ENCODE measurements around the gene HYAL2.
A peak's percentile ranks its signal among the peaks of the same experiment; 100 is the strongest.

HYAL2 gene, protein sequence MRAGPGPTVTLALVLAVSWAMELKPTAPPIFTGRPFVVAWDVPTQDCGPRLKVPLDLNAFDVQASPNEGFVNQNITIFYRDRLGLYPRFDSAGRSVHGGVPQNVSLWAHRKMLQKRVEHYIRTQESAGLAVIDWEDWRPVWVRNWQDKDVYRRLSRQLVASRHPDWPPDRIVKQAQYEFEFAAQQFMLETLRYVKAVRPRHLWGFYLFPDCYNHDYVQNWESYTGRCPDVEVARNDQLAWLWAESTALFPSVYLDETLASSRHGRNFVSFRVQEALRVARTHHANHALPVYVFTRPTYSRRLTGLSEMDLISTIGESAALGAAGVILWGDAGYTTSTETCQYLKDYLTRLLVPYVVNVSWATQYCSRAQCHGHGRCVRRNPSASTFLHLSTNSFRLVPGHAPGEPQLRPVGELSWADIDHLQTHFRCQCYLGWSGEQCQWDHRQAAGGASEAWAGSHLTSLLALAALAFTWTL

DNA sequence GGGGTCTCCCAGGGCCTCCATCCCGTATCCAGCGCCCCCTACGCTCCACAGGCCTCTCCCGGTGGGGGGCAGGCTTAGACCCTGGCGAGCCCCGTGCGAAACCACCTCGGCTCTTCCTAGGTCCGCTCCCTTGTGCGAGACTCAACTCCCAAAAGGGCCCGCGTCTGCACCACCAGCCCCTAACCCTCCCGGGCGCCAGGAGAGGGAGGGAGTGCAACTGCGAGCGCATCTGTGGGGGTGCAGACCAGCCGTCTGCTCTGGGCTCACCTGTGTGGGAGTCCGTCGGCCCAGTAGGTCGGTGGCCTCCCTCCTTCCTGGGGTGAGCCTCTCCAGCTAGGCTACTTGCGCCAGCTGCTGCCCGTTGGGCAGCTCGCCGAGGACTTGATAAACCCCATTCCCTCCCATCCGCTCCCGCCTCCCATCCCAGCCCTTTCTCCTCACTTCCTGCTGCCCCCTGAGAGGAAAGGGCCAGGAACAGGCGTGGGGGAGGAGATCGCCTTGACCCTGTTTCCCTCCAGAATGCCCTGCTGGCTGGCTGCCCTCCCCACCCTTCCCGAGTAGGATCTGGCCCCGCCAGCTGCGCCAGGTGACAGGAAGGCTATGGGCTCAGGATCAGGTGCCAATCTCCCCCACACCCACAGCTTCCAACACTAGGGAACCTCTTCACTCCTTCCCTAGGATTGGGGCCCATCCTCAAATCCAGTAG is at the start of gene HYAL2:
TSS of gene HYAL2 (minus strand) at position 360 of the 706 bp plus-strand sequence. CDS start 2,256 bp downstream, outside the sequence.
- no peak for DNase-seq

DNA sequence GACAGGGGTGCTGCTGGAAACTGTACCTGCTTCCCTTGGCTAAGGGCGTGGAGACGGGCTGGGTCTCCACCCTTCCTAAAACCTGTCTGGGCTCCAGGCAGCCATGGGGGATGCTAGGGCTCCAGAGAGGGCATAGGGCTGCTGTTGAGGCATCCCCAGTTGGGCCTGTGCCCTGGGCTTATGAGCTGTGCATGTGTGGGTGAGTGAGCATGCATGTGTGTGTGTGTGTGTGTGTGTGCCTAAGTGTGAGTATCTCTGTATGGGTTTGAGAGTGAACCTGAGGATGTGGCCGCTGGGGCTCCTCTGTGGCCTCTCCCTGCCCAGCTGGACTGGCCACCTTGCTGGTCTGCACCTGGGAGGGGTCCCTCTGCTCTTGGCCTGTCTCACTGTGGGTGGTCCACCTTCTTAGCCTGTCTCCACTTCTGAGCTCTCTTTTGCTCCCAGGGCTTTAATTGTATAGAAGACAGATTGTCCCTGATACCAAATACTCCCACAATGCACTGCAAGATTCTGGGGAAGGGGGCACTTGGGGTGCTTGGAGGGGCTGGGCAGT is 48.7 kb upstream of the HYAL2 start:
- DNase-seq: no peak

DNA sequence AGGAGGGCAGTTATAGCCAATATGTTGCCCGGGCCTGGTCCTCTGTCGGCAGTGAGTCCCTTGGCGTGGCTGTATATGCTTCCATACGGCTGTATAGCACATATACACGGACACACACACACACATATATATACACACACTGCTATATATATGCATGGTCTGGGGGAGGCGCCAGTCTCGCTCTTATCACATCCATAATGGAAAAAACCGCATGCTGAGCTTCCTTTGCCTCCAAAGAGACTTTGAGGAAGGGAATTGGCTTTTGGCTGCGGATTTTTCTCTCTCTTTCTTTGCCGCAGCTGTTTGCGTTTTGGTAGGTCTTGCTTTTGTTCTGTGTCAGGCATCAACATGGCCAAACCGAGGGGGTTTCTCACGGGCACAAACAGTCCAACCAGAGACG is 48.0 kb upstream of the HYAL2 start:
- DNase-seq: no peak

DNA sequence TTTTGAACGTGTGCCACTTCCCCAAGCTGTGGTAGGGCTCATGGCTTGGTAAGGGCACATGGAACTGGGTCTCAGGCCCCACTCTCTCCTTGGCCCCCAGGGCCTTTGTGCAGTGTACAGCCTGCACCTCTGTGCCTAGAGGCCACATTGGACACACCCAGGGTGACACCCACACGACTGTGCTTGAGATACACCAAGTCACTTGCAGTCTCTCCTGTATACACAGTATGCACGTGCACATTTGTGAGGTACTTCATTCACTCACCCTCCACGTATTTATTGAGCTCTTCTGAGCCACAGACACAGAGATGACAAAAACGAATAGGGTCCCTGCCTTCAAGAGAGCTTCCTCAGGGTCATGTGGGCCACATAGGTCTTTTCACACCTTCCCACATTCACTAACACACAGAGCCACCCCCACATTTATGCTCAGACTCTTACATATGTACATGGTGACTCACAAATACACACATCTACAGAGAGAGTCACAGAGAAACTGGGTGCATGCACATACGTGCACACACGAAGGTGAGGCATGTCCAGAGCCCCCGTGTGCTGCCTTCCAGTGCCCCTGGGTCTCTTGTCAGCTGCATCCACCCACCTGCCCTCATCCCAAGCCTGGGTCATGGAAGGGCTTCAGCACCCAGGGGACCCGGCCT is 46.6 kb upstream of the HYAL2 start:
- no peak for DNase-seq

DNA sequence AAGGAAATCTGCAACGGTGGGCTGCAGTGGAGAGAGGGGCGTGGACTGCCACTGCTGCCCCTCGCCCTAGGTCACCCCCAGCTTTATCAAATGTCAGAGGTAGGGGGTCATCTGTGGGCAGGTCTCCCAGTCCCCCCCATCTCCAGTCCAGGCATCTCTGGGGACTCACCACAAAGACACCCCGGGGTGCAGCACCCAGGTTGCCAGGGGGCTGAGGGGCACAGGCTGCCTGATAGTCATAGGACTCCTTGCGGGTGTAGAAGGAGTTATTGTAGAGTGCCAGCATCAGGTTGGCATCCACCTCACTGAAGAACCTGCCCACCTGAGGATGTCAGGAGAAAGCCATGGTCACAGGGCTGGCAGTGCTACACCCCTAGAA is 43.3 kb upstream of the HYAL2 start:
- DNase-seq: no peak

DNA sequence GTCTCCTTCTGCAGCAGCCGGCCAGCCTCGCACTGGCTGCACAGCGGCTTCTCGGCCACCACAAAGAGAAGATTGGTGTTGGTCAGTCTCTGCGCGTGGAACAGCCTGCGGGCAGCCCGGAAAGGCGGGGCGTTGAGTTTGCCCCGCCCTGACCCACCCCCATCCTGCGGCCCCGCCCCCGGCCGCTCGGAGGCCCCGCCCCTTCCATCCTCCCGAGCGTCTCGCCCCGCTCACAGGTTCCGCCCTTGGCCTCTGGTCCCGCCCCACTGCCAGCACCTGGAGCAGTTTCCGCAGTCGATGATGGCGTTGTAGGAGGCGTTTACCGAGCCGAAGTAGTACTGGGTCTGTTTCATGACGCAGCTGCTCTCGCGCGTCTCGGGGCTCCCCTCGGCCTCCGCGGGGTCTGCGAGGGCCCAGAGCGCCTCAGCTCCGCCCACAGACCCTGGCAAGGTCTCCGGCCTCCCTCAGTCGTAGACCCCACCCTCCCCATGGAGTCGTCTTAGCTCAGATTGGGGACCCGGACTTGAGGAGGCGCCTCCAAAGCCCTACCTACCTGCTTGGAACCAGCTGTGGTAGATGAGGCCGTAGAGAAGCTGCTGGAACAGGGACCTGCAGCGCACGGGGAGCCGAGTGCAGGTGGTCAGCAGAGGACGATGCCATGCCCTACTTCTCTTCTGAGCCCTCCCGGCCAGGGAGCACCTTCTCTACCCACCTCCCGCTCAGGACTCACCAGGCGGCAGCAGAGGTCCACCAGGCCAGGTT is 42.7 kb upstream of the HYAL2 start:
- peak; percentile 53 for DNase-seq

DNA sequence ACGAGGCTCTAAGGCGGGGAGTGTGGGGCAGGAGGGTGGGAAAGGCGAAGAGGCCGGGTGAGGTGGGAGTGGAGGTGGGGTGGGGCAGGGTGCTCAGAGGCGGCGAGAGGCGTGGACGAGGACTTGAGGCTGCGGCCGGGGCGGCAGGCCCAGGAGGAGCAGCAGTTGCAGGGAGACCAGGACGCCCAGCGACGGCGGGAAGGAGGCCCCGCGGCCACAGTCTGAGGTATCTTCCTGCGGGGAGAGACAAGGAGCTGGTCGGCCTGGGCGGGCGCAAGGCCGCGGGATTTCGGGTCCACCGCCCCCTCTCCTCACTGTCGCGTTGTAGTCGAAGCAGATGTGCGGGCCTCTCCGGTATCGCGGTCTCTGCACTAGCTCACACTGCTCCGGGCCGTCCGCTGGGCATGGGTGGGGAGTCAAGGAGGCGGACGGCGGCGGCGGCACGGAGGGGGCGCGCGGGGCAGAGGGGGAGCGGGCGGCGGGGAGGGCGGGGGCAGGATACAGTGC is 42.1 kb upstream of the HYAL2 start:
- no peak for DNase-seq

DNA sequence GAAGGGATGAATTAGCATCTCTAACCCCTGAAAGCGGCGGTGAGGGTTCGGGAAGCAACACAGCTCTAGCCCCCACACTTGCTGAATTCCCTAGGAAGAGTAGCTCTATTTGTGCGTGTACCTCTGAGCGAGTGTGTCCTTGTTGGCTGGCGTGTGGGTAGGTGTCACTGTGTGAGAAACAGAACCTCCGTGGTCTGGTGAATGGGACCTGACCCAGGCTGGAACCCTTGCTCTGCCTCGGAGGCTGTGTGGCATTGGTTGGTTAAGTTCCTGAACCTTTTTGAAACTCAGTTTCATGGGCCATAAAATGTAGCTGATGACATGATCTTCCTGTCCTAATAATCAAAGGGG is 37.2 kb upstream of the HYAL2 start:
- DNase-seq: no peak

DNA sequence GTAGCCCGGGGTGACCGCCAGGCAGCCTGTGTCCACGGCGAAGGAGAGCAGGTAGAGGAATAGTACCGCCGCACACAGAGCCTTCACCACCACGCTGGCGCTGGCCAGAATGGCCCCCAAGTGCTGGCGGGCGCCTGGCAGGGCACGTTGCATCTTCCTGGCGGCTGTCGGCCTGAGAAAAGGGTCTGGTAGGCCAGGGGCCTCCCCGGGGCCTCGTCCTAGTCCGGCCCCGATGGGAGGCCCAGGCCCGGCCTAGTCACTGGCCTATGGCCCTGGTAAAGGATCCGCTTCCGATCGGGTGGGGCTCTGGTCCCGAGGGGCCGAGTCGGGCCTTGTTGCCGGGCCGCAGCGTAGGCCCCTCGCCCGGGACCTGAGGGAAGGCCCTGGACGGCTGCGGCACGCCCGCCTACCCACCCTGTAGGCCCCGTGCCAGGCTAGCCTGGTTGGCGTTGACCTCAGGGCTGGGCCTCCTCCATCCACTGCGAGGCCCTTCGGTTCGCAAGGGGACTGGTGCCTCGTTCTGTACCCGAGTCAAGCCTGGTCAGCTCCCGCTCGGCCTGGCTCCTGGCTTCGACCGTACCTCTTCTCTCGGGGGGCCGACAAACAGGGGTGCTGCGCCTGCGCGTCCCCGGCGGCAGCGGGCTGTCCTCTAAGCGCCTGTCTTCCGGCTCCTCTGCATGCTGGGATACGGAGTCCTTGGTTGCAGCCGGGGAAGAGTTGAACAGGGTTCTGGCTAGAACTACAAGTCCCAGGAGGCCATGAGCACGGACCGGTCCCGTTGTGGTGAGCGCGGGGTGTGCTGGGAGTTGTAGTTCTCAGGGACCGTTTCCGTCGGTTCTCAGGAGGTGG is 36.6 kb upstream of the HYAL2 start, which contains the start of gene TMEM115:
TSS of gene TMEM115 (minus strand) at position 611 of the 849 bp plus-strand sequence. CDS start at position 153, 458 bp downstream.
- DNase-seq: peak; percentile 99

DNA sequence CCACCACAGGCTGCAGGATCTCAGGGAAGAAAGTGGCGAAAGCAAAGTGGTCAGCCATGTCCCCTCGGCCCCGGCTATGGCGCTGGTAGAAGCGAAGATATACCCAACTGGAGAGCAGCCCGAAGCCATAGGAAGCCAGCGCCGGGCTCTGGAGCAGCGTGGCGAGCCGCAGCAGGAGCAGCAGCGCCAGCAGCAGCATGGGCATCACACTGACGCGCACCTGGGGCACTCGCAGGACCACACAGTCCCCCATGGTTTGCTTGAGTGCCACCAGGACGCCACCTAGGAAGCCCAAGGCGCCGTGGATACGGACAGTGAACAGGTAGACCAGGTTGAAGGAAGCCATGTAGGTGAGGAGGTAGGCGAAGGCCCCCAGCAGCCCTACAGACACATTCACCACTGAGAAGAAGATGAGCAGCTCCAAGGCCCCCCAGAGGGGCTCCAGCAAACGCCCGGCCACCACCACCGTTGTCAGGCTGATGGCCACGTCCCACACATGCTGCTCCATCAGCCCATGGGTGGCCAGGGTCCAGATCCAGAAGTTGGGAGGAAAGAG is 35.9 kb upstream of the HYAL2 start:
- DNase-seq: no peak

DNA sequence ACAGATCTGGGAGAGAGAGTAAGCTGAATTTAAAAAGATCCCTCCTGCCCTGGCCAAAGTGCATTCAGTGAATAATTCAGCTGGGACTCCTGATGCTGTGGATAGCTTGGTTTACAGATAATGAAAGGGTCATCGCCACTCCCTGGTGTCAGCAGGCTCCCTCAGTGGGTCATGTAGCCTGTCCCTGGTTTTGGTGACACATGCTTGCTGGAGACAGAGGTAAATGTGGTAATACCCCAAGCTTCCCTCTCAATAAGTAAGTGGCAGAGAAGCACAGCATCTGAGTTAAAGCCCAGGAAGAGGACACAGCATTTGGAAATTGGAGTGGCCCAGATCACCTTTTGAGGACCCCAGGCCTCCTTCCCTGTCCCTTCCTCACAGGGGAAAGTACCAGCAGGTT is 34.9 kb upstream of the HYAL2 start:
- no peak for DNase-seq

DNA sequence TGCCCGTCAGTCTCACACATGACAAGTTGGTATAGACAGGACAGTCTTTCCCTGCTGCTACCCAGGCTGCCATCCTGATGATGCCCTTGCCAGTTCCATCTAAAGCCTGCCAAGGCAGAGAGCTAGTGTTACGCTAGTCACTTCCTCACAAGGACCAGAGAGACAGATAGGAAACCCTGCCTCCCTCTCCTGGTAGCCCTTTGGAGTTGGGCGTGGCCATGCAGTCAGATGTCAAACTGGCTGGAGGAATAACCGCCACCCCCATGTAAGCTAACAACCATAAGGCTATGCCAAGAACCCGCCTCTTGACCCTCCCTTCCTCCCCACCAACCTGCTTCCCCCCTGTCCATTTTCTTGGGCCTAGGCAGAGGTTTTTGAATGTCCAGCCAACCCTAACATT is 34.0 kb upstream of the HYAL2 start:
- no peak for DNase-seq

DNA sequence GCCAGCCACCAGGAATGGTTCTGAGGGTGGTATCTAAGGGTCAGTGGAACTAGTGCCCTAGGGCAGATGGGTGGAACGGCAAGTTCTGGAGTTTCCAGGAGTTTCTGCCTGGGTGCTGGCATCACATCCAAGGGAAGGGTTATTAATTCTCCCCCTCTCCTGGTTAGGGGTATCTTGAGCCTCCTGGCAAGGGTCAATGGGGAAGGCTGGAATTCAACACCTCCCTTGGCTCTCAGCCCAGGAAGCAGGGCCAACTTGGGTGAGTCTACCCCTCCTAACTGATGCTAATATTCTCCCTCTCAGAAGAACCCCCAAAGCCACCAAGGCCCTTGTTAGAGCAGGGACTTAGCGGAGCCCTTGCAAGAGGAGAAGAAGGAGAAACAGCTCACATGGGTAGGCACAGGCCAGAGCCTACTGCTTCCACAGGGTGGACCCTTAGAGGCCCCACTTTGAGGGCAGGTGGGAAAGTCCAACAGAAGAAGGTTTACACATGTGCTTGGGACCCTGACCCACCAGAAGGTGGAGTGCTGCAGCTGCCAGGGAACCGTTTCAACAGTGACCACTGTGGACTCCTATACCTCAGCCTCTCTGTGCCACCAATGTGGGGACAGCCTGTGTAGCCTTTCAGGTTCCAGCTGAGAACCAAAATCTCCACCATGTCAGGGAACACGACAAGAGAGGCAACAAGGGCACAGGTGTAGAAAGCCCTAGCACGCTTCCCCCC is 33.4 kb upstream of the HYAL2 start:
- DNase-seq: no peak

DNA sequence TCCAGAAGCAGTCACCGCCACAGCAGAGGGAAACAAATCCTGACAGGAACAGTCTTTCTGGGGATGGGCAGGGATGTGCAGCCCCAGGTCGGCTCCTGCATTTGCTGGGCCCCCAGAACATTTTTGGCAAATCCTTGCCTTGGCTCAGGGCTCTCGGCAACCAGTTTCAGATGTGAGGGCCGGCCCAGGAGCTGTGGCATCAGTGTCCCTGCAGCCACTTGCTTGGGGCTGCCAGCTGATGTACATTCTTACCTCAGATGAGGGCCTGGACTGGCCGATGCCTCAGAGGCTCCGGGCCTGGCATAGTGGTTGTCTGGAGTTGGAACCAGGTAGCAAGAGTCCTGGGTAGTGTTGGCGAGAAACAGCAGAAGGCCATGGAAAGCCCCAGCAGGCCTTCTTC is 32.3 kb upstream of the HYAL2 start:
- DNase-seq: no peak

DNA sequence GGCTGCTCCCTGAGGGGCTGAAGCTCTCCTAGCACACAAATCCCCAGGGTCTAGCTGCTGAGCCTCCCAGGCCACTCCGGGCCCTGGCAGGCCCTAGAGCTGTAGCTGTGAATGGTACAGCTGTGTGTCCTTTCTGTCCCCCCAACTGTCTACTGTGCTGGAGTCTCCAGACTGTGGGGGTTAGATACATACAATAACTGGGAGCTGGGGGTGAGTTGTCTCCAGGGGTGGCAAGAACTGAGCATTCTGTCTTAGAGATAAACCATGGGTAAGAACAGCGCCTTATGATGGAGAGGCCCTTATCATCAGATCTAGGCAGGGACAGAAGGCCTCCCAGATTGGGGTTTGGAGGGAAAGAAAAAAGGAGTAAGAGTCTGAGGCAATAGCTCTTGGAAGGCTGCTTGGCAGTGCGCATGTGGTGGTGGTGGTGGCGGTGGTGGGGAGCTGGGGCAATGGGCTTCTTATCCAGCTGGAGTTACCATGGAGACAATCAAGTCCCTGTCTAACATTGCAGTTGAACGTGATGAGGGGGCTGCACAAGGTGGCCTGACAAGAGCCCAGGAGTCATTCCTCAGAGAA is 31.7 kb upstream of the HYAL2 start:
- no peak for DNase-seq

DNA sequence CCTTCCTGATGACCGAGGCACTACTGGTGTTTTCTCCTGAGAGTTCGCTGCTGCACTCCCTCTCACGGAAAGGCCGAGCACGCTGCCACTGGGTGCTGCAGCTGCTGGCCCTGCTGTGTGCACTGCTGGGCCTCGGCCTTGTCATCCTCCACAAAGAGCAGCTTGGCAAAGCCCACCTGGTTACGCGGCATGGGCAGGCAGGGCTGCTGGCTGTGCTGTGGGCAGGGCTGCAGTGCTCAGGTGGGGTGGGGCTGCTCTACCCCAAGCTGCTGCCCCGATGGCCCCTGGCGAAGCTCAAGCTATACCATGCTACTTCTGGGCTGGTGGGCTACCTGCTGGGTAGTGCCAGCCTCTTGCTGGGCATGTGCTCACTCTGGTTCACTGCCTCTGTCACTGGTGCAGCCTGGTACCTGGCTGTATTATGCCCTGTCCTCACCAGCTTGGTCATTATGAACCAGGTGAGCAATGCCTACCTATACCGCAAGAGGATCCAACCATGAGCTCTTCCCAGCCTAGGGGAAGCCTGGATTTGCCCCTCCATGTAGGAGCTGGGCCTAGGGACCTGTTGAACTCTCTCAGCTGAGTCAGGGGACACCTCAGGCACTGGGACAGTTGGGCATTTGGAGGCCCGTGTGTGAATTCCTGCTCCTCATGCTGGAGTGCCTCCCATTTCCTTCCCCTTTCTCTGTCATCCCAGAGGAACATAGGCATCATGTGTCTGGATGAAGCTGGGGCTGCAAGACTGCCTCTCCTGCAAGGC is 30.9 kb upstream of the HYAL2 start:
- DNase-seq: no peak

DNA sequence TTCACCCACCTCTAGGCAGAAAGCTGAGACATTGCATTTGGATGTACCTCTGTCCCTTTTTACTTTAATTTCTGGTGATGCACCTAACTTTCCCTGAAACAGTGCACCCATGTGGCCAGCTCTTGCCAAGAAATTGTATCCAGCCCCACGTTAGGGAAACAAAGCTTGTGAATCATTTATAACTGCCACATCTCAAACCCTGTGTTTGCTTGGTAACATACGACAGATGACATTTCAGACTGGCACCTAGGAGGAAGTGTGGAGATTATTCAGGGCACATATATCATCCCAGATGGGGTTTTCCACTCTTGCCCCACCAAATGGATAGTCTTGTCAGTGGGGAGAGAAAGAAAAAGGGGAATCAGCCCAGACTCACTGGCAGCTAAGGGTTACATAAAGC is 30.2 kb upstream of the HYAL2 start:
- DNase-seq: no peak

DNA sequence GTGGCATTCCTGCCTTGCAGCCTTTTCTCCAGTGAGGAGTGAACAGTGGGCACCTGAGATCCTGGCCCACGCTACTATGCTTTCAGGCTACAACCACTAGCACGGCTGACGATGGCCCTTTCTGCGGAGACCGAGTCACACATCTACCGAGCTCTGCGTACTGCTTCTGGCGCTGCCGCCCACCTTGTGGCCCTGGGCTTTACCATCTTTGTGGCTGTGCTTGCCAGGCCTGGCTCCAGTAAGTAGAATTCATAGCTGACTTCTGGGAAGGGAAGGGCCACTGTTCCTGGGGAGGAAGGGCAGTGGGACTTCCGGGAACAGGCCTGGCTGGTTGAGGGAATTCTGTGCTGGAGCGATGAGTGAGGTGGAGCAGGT is 28.8 kb upstream of the HYAL2 start:
- DNase-seq: no peak
